Measurements from ENCODE around the gene TBC1D14.

The TBC1D14 gene

DNA sequence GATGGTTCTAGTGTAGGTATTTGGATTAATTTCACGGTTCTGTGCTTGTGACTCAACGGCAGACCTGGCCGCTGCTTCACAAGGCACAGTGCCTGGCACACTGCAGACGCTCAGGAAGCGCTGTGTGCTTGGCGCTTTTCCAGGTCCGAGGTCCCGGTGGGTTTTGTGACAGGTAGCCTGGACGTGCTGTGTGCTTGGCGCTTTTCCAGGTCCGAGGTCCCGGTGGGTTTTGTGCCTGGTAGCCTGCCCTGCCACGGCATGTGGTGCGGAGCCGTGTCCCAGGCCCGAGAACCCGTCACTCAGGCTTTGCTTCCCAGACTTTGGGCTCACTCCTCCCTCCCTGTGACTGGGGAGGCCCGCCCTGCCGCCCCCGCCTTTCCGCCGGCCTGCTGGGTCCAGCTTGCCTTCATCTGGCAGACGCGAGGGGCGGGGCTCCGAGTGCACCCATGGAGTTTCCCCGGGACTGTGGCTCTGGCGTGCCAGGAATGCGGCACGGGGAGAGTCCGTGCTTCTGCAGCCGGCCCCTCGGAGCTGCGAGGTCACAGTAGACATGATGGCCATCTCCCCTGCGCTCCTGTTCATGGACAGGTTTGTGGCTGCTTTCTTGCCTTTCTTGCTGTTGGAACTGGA is 44.2 kb downstream of the TBC1D14 start:
- no peak for DNase-seq (ENCODE audit: low read depth)

DNA sequence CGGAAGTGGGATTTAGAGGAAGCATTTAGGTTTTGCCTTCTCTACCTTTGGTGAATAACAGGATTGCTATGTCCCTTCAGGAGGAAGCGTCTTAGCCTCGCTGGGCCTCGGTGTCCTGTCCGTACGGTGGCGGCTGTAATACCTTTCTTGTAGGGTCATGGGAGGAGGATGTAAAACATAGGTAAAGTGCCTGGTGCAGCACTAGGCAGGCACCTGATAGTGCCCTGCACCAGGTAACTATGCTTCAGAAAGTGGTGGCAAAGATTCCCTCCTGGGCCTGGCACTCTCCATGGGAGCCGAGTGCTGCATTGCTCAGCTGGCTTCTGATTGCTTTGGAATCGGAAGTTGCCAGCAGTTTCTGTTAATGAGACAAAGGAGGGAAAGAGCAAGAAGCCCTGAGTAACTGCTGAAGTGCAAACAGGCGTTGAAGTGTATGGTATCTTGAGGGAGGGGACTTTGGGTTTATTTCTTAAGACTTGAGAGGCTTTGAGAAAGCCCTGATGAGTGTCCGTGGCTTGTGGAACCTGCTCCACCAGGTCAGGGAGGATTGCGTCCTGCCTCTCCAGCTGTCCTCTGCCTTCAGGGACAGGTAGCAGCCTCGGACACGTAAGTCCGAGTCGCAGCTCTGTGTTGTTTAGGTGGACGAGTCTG is 45.8 kb downstream of the TBC1D14 start:
- no peak for DNase-seq (ENCODE audit: low read depth)

DNA sequence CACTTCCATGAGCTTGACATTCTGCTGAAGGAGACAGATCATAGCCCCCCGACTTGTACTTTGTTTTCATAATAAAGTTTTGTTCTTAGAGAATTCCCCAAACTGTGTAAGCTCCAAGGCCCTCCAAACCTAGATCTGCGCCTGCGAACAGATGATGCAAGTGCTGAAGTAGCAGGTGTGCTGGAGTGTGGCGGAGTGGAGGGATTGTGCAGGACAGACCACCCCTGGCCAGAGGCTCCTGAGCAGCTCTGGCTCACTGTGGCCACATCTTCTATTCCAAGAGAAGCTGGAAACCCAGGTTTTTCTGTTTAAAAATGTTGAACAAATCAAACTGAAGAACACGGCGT is 46.4 kb downstream of the TBC1D14 start:
- no peak for DNase-seq (ENCODE audit: low read depth)

DNA sequence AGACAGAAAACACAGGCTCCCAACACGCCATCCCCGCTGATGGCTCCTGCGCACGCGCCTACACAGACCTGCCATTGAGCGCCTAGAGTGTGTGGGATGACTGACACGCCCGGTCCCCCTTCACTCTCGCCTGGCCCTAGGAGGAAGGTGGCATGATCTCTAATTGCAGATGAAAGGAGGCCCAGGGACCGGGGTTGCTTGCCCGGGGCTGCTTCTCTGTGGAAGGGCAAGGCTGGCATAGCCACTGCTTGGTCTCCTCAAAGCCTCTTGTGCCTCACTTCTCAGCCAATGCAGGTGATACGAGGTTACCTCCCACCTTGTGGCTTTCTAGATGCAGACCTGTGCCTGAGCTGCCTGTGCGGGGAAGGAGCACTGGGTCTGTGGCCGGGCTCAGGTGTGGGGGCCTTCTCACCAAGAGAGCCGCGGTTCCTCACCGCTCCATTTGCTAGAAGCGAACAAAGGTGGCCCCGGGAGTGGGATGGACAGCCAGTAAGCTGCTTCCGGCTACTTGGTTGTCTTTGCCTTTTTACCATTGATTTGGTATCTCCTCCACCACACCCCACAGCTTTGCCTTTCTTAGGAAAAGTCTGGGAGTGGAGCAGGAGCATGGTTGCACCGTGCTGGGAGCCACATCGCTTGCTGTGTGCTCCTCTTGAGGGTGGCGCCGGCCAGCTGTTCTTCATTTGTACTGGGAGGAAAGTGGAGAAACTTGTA is 47.0 kb downstream of the TBC1D14 start:
- no peak for DNase-seq (ENCODE audit: low read depth)

DNA sequence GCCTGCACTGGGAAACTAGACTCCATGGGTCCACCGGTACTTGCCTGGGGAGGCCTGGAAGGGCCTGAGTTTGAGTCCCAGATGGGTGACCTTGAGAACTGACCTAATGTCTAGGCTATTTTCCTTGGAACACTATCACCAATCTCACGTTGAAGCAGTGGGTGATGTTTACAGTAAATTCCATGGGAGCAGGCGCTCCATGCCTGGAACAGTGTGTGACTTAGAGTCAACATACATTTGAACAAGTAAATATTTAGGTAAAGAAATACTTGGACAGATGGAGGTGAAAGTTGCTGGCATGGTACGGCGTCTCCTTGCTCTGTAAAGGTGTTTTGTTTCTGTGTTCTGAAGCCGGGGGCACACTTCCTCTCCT is 47.5 kb downstream of the TBC1D14 start:
- no peak for DNase-seq (ENCODE audit: low read depth)

DNA sequence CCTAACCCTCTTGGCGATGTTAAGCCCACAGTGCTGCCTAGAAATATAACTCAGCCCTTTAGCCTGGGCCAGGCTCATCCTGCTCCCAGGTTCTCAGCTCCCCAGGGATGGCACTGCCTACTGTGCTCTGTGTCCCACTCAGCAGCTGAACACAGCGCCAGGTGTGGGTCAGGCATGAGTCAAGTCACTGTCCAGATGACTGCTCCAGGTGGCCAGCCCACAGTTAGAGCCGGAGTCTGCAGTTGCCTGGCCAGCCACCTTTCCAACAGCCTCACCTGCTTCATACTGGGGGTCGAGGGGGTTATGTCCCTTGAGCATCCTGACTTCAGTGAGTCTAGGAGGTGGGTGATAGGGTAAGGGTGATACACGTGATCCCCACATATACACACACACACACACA is 48.4 kb downstream of the TBC1D14 start:
- no peak for DNase-seq (ENCODE audit: low read depth)

DNA sequence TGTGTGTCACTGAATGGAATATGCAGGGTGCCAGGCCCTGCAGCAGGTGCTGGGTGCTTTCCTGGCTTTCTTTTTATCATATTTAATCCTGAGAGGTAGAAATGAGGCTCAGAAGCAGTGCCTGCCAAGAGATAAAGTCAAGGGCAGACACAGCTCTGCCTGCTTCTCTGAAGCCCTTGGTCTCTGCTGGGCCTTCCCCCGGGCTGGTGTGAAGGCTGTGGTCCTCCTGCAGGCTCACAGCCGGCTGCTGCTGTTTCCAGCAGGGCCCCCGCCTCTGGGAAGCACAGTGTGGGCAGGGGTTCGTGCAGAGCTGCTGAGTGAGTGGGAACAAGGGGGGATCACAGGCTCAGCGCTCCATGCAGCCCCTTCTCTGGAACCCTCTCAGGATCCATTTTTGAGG is 49.6 kb downstream of the TBC1D14 start:
- no peak for DNase-seq (ENCODE audit: low read depth)

DNA sequence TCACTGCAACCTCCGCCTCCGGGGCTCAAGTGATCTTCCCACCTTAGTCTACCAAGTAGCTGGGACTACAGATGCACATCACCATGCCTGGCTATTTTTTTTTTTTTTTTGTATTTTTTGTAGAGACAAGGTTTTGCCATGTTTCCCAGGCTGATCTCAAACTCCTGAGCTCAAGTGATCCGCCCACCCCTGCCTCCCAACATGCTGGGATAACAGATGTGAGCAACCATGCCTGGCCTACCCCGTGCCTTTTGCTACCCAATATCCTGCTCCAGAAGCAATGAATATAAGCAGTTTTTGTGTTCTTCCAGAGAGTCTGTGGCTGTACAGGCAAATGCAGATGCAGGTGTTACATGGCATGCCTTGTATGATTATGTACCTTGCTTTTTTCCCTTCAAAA is 50.5 kb downstream of the TBC1D14 start:
- no peak for DNase-seq (ENCODE audit: low read depth)

DNA sequence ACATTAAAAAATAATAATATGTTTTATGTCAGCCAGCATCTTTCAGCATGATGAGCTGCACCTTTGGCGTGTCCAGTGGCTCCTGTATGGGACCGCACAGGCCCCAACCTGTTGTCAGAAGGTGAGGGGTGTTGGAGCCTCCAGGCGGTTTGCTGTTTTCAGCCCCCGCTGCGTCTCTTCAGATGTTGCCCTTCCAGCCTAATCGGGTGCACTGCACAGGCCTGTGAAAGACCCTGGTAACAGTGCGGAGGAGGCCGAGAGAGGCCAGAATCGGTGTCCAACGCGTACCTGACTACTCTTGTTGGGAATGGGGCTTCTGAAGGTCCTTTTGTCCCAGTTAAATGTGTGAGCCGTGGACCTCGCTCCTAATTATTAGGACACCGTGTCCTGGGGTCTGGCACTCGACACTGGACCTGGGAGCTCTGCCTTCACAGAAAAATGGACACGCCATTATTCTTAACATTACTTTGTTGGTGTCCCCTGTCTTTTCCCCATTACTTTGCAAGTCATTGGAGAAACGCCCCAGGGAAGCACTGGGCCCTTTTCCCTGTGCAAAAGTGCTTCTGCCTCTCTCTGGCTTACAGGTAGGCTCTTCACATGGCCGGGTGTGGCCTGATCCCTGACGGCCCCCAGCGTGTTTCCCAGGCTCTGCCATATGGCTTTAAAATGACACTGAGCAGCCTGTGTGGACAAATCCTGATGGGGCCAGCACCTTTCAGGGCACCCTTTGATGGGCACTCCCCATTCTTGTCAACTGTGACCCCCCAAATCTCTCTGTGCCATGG is 51.2 kb downstream of the TBC1D14 start:
- DNase-seq (ENCODE audit: low read depth) = no peak

DNA sequence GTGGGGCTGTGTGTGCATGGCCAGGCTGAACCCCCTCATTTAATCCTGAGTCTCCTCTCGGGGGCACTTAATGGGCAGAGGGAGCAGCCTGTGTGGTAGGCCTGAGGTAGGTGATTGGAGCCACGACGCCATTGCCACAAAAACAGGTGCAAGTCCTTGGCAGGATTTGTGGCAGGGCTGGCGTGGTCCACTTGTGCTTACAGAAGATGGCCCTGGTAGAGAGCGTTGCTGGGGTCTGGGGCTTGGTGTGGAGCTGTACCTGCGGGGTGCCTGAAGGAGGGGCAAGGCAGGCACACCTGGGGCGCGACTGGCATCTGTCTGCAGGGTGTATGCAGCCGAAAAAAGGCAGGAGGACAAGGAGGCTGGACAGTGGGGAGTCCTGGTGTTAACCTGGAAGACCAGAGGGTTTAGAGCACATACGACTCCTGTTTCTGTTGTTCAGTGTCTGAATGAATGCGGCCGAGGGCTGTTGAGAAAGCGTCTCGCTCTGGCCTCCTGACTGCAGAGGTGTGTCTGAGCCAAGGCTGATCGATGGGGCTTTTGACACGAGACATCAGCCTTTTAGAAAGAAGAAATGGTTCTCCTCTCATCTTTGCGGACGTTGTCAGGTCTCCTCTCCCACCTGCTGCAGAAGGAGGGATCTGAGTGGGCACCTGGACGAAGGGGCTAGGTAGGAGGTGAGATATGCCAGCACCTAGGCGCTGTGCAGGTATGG is 52.0 kb downstream of the TBC1D14 start:
- DNase-seq (ENCODE audit: low read depth) = no peak

DNA sequence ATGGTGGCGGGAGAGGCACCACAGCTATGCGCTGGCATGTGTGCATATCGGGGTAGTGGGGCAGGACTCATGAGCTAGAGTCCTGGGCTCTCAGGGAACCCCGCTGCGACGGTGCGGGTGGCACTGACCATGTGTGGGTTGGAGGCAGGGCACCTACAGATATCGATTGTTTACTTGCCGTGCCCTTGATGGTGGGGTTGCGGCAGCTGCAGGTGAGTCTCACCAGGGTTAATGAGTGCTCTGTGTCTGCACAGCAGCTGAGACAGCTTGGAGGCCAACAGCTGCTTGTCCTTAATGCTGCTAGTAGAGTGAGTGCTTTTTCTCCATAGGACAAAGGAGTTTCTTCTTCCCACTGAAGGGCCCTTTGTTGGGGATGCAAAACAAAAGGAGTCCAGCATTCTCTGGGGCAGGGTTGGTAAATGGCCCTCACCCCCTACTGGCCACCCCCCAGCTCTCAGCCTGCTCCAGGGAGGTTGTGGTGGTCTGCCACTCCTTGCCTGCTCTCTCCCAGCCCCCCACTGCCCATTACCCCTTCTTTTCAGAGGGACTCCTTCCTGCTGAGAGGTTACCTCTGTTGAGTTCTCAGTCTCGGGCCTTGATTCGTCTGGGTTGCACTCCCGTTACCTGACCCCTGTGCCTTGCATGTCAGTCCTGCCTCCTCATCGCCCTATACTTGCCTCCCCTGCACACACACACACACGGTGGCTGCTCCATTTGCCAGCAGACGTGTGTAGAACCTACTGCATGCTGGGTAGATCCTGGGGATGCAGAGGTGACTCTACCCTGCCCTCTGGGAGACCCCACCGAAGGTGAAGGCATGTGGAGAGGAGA is 52.8 kb downstream of the TBC1D14 start:
- no peak for DNase-seq (ENCODE audit: low read depth)

DNA sequence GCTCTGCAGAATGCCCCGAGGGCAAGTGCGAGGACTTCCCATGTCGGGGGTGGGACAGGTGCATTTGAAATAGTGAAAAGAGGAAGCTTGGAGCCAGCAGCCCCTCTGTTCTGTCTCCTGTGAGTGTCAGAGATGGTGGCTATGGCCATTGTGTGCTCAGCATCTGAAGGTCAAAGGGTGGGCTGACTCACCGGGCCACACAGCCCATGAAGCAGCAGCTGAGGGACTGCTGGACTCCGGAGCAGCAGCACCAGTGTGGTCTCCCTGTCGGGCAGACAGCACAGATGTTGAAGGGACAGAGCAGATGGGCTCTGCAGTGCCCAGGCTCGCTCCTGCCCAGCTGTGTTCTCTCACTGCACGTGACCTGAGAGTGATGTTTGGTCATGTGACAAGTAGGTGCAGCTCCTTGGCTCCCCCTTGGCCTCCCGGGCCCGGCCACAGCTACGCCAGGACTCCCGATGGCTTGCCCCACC is 53.5 kb downstream of the TBC1D14 start:
- no peak for DNase-seq (ENCODE audit: low read depth)

DNA sequence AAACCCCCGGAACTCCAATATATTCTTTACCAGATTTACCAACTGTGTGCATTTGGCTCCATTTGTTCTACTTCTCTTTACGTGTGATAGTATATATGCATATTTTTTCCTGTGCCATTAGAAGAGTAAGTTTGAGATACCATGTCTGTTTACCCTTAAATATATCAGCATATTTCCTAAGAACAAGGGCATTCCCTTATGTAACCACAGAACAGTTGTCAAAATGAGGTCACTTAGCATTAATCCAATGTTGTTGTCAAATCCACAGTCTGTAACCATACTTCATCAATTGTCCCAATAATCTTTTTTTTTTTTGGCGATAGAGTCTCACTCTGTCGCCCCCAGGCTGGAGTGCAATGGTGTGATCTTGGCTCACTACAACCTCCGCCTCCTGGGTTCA is 55.2 kb downstream of the TBC1D14 start:
- no peak for DNase-seq (ENCODE audit: low read depth)

DNA sequence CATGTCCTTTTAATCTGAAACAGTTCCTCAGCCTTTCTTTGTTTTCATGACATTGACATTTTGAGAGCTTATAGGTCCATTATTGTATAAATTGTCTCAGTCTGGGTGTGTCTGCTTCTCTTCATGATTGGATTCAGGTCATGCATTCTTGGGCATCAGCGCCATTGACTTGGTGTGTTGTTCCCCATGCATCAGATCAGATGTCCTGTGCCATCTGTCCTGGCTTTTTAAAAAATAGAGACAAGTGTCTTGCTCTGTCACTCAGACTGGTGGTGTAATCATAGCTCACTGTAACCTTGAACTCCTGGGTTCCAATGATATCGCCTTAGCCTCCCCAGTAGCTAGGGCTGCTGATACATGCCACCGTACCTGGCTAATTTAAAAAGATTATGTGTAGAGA is 55.7 kb downstream of the TBC1D14 start:
- no peak for DNase-seq (ENCODE audit: low read depth)

DNA sequence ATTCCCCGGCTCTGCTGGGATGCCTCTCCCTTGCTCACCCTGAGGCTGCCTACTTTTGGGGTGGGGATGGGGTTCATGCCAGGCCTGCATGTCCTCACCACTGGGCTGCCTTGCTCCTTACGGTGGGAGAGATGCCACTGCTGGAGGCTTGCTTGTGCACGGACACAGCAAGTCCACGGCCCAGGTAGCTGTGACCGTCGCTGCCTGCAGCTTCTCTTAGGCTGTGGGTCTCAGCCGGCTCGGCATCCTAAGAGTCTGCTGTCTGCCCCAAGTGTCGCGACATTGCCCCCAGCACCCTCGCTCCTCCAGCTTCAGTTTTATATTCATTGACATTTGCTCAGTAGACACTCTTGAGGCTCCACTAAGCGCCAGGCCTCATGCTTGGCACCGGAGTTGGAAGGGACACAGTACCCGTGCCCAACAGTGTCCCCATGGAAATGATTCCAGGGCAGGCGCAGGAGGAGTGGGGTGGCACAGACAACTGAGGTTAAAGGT is 58.3 kb downstream of the TBC1D14 start:
- DNase-seq (ENCODE audit: low read depth) = no peak

DNA sequence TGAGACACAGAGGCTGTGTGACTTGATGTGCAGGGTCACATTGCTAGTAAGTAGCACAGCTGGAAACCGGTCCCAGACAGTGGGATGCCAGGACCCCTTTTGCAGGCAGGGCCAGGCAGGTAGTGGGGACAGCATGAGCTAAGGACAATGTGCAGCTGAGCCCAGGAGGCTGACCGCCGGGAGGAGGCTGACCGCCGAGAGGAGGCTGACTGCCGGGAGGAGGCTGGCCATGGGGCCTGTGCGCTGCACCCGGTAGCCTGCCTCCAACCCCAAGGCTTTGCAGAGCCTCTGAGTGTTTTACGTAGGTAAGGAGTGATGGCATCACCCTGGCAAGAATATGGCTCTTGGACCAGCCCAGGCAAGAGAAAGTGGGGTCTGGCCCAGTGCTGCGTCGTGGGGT is 58.9 kb downstream of the TBC1D14 start:
- no peak for DNase-seq (ENCODE audit: low read depth)

DNA sequence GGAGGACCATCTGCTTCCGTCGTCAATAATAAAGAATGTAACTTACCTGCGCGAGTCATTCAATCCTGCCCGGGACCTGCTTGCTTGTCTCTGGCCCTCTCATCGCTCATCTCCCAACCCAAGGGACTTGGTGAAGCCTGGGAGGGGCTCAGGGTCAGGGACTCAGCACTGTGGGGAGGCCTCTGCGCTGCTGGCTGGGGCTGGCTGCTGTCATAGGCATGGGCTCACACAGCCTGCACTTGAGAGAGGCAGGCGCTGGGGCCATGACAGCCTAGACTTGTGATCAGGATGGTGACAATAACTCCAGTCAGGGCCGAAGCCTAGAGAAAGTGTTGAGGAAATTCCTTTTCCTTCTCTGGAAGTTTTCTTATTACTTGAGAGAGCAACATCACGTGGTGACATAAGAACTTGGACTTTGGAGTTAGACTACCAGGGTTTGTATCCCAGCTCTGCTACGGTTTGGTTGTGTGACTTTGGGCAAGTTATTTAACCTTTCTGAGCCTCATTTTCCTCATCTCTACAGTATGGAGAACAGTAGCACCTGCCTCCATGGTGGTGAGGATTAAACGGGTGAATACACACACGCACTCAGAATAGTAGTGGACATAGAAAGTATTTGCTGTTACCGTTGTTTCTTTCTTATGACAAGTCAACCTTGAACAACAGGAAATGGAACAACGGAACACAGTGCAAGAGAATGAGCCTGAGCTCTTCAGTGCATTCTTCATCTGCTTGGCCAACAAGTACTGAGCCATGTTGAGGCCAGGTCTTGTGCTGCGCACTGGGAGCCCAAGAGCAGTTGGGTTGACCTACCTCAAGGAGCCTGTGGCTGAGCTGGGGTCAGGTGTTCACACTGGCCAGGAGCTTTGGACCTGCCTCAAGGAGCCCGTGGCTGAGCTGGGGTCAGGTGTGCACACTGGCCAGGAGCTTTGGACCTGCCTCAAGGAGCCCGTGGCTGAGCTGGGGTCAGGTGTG is 60.5 kb downstream of the TBC1D14 start:
- DNase-seq (ENCODE audit: low read depth) = no peak

DNA sequence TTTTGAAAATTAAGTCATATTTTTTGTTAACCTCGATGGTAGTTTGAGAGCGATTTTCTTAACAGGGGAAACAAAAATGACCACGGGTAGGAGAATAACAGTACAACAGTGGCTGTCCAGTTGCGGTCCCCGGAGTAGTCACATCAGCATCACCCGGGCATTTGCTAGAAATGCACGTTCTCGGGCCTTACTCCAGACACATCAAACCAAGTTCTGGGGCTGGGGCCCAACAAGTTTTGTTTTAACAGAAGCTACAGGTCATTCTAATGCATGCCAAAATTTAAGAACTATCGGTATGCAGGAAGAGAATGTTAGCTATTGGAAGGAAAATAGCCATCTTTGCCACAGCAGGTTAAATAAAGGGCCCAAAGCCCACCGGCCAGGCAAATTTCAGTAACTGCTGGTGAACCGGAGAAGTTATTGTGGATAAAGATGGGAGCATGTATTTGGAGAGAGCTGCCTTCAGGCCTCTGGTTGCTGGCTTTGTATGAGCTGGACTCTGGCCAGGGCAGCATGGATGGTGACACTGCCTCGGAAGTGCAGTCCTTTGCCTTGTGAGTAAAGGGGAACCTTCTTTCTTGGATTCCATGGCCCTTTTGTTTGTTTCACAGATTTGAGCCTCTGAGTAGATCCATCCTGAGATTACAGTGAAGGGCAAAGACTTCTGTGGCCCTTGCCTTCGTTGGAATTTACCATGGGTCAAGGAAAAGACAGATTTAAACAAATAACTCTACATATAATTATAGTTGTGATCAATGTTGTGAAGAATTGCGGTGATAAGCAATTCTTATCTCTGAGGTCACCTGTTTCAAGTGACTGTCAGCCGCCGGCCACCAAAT is 62.1 kb downstream of the TBC1D14 start:
- DNase-seq (ENCODE audit: low read depth) = no peak

DNA sequence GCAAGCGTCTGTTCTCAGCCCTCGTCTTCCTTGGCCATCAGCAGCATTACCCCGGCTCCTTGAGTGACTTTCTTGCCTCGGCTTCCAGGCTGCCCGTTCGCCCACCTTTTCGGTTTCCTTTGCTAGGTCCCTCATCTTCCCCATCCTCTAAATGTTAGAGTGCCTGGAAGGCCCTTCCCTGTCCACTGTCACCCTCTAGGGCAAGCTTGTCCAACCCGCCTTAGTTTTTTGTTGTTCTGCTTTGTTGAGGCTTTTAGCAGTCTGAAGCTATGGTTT is 62.7 kb downstream of the TBC1D14 start:
- DNase-seq (ENCODE audit: low read depth) = no peak

All from activated gamma-delta T cell treated with anti-CD3 and anti-CD28 coated beads, Interleukin-2, amount 50 U/mL, for 16 hours (primary cell).